GM10248 (cell line): Measurements from ENCODE around the gene RBM20.

ENCODE experiments used
- CTCF ChIA-PET: fragments of 300-600 bp; sonication (Branson Sonifier 250); formaldehyde crosslinking; extraction: SDS; loops from one replicate; lab custom pipeline; 2021; ENCODE audit warnings: antibody characterized with exemption; lab: Yijun Ruan, JAX
- POLR2A ChIA-PET: fragments of 350-650 bp; sonication (Branson Sonifier 250); formaldehyde crosslinking; extraction: SDS; loops from one replicate; lab custom pipeline; 2020; ENCODE audit warnings: antibody characterized with exemption; lab: Yijun Ruan, JAX
- DNase-seq: peaks from one replicate; pipeline ENCODE4 v3.0.0; 2012; ENCODE audit errors: extremely low spot score
- CTCF ChIP-seq: IDR thresholded peaks from 2 replicates; pipeline ENCODE4 v1.5.1; 2012; ENCODE audit warnings: mild to moderate bottlenecking, low read depth; ENCODE audit errors: extremely low read depth, missing control alignments, control extremely low read depth

The RBM20 gene

DNA sequence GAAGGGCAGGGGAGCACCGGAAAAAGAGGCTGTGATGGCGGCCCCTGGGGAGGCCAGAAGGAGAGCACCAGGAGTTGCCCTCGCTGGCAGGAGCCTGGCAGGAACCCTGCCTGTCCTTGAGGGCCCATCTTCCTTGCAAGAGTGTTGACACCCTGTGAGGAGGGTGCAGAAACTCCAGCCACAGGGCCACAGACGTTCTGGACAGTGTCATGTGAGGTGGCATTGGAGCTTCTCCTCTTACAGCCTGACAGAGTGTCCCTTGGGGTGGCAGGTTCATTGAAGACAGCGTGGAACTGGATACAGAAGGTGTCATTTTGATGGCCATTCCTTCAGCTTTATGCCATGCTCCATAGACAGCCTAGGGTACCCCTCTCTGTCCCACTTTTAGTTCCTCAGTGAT lies 54.2 kb downstream of the RBM20 start:
- no peak for DNase-seq
- POLR2A ChIA-PET, result no interaction called here
- TF ChIP-seq CTCF, result no peak
- CTCF ChIA-PET, result interaction anchor here (1.8 kb wide), 1 partner anchor 26 kb away, joined by 8 read pairs; no protein-coding TSS in a partner anchor

DNA sequence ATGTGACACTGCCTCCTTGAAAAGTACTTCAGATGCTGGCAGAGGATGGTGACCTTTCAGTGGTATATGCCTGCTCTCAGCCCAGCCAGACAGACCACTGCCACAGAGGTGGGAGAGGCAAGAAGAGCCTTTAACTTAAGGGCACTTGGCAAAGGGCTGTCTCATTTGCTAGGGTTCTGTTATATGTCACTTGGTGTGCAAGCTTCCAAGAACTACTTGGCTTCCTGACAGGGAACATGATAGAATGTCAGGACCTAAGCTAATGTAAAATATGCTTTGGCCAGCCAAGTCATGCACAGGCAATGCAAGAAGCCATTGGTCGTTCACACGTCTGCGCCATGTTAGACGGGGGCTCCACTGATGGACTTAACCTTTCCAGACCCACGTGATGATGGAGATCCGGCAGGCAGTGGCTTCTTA lies 54.7 kb downstream of the RBM20 start:
- ChIA-PET CTCF (interaction anchor here (1.8 kb wide), 1 partner anchor 27 kb away, joined by 8 read pairs; no protein-coding TSS in a partner anchor), POLR2A (no interaction called here)
- TF ChIP-seq CTCF, result no peak
- no peak for DNase-seq

GRCh38 chr10:110699859-110700468 lies 55.8 kb downstream of the RBM20 start:
- TF ChIP-seq CTCF, result no peak
- CTCF ChIA-PET, result interaction anchor here (1.4 kb wide), 1 partner anchor 28 kb away, joined by 4 read pairs; no protein-coding TSS in a partner anchor
- POLR2A ChIA-PET, result no interaction called here
- DNase-seq, result no peak

GRCh38 chr10:110700947-110701616 lies 56.9 kb downstream of the RBM20 start:
- ChIA-PET CTCF (interaction anchor here (1.3 to 1.5 kb wide), 3 partner anchors 11 to 29 kb away, joined by 4 to 5 read pairs (median 4); no protein-coding TSS in a partner anchor), POLR2A (no interaction called here)
- TF ChIP-seq CTCF, result no peak
- DNase-seq, result no peak

GRCh38 chr10:110701617-110701971 lies 57.5 kb downstream of the RBM20 start:
- DNase-seq, result no peak
- ChIA-PET POLR2A (no interaction called here), CTCF (interaction anchor here (1.3 to 1.5 kb wide), 3 partner anchors 10 to 29 kb away, joined by 4 to 5 read pairs (median 4); no protein-coding TSS in a partner anchor)
- no peak for TF ChIP-seq CTCF

GRCh38 chr10:110704070-110704469 lies 59.9 kb downstream of the RBM20 start:
- no peak for TF ChIP-seq CTCF
- ChIA-PET CTCF (no interaction called here), POLR2A (no interaction called here)
- no peak for DNase-seq
